CD4-positive, alpha-beta T cell treated with Interleukin-10 for 1 hour (primary cell): Measurements from ENCODE around the gene MT2A.
A peak's percentile ranks its signal among the peaks of the same experiment; 100 is the strongest.
"Not testable (repeated sequence)": the region's sequence is repeated elsewhere in the genome, so short reads cannot be mapped to it uniquely, and the experiment has no call there.

Experiments
- DNase-seq: peaks from one replicate; pipeline ENCODE4 v3.0.0-alpha.2; 2020

MT2A gene

GRCh38 chr16:56601325-56601724 is 7.1 kb upstream of the MT2A start:
- no peak for DNase-seq

- DNase-seq, result no peak
These were observed 4.8 kb upstream of the MT2A start for GRCh38 chr16:56603589-56603988.

GRCh38 chr16:56604966-56605365 is 3.4 kb upstream of the MT2A start:
- no peak for DNase-seq

- DNase-seq, result no peak
These were observed 2.9 kb upstream of the MT2A start for GRCh38 chr16:56605475-56605874.

- no peak for DNase-seq
These were observed 2.3 kb upstream of the MT2A start for GRCh38 chr16:56606071-56606475.

GRCh38 chr16:56606476-56607108 is 1.8 kb upstream of the MT2A start:
- DNase-seq, result no peak

- DNase-seq, result no peak
These were observed 1.2 kb upstream of the MT2A start for GRCh38 chr16:56607109-56607618.

GRCh38 chr16:56607675-56608042 is 725 bp upstream of the MT2A start:
- no peak for DNase-seq

- DNase-seq, result no peak
These were observed 585 bp downstream of the MT2A start for GRCh38 chr16:56608876-56609462.

GRCh38 chr16:56609463-56609921 is 1.1 kb downstream of the MT2A start:
- DNase-seq, result peak; percentile 78

GRCh38 chr16:56610017-56610608 is 1.7 kb downstream of the MT2A start:
- peak; percentile 74 for DNase-seq

GRCh38 chr16:56610609-56611111 is 2.3 kb downstream of the MT2A start:
- no peak for DNase-seq

- DNase-seq, result no peak
These were observed 3.0 kb downstream of the MT2A start for GRCh38 chr16:56611281-56611833.

GRCh38 chr16:56613706-56614105 is 5.3 kb downstream of the MT2A start:
- DNase-seq, result no peak

GRCh38 chr16:56614549-56614991 is 6.2 kb downstream of the MT2A start:
- no peak for DNase-seq

- DNase-seq, result no peak
These were observed 7.0 kb downstream of the MT2A start for GRCh38 chr16:56615353-56615752.

- DNase-seq, result no peak
These were observed 8.3 kb downstream of the MT2A start for GRCh38 chr16:56616608-56617211.

- peak; percentile 46 for DNase-seq
These were observed 9.1 kb downstream of the MT2A start for GRCh38 chr16:56617212-56618085.

GRCh38 chr16:56618138-56618537 is 9.8 kb downstream of the MT2A start:
- DNase-seq, result no peak

GRCh38 chr16:56620339-56620897 is 12.0 kb downstream of the MT2A start:
- DNase-seq, result no peak

GRCh38 chr16:56621665-56622445 is 13.5 kb downstream of the MT2A start:
- DNase-seq, result not testable (repeated sequence)
